HG02571 (cell line): Measurements from ENCODE around the gene NPFFR1.
A peak's percentile ranks its signal among the peaks of the same experiment; 100 is the strongest.

Source experiments
- ATAC-seq: cut with Tn5 transposase; IDR thresholded peaks from one replicate; pipeline ENCODE4 v1.9.1; 2021; ENCODE audit warnings: mild to moderate bottlenecking, moderate library complexity; ENCODE audit not compliant: unreplicated experiment

The NPFFR1 gene

GRCh38 chr10:70283445-70284399 is at the start of gene NPFFR1:
Gene NPFFR1, minus strand, starts transcription at chr10:70284004. Its CDS starts 328 bp downstream, at chr10:70283676.
- ATAC-seq: no peak

- ATAC-seq: no peak
Measured at GRCh38 chr10:70333268-70333667, 49.5 kb upstream of the NPFFR1 start.

- no peak for ATAC-seq
Measured at GRCh38 chr10:70331486-70332268, 47.9 kb upstream of the NPFFR1 start.

- ATAC-seq: no peak
Measured at GRCh38 chr10:70331160-70331485, 47.3 kb upstream of the NPFFR1 start.

GRCh38 chr10:70330671-70331070 is 46.9 kb upstream of the NPFFR1 start:
- ATAC-seq: no peak

GRCh38 chr10:70328967-70329366 is 45.2 kb upstream of the NPFFR1 start:
- ATAC-seq: no peak

GRCh38 chr10:70328018-70328417 is 44.2 kb upstream of the NPFFR1 start:
- no peak for ATAC-seq

GRCh38 chr10:70324951-70325781 is 41.4 kb upstream of the NPFFR1 start:
- ATAC-seq: no peak

- peak; percentile 70 for ATAC-seq
Measured at GRCh38 chr10:70324339-70324861, 40.6 kb upstream of the NPFFR1 start.

GRCh38 chr10:70323697-70324338 is 40.0 kb upstream of the NPFFR1 start:
- no peak for ATAC-seq

- no peak for ATAC-seq
Measured at GRCh38 chr10:70323138-70323696, 39.4 kb upstream of the NPFFR1 start.

- ATAC-seq: no peak
Measured at GRCh38 chr10:70321897-70322890, 38.4 kb upstream of the NPFFR1 start.

- no peak for ATAC-seq
Measured at GRCh38 chr10:70321233-70321632, 37.4 kb upstream of the NPFFR1 start.

GRCh38 chr10:70320751-70321150 is 36.9 kb upstream of the NPFFR1 start:
- ATAC-seq: no peak

- ATAC-seq: no peak
Measured at GRCh38 chr10:70319824-70320223, 36.0 kb upstream of the NPFFR1 start.

- ATAC-seq: no peak
Measured at GRCh38 chr10:70319183-70319582, 35.4 kb upstream of the NPFFR1 start.

- no peak for ATAC-seq
Measured at GRCh38 chr10:70317943-70318318, 34.1 kb upstream of the NPFFR1 start.

- no peak for ATAC-seq
Measured at GRCh38 chr10:70317272-70317942, 33.6 kb upstream of the NPFFR1 start.
